Gastroesophageal sphincter (tissue), 4 donors: ENCODE data around the gene PLBD2. TPM values are rescaled to one million over a fixed set of nuclear protein-coding genes. Genes with fewer than 3 reads are reported as not detected.

Source experiments
- ATAC-seq: fragments of 150-250 bp; one replicate; pipeline ENCODE4 v1.9.1; 2016; ENCODE audit warnings: mild to moderate bottlenecking, moderate library complexity
- H3K27ac ChIP-seq, 4 donors: fragments of 200-600 bp; sonication (generic) in 3 of 4; 1 replicate in 3 of 4; 2 replicates in 1 of 4; pipeline ENCODE4 v1.5.1; 2016 to 2019
- H3K27me3 ChIP-seq: fragments of 200-600 bp; sonication (generic); one replicate; pipeline ENCODE4 v1.5.1; 2019
- H3K36me3 ChIP-seq, 2 donors: fragments of 200-600 bp; sonication (generic); one replicate each; pipeline ENCODE4 v1.5.1; 2019; ENCODE audit warnings: control low read depth in 1 of 2
- H3K4me1 ChIP-seq, 3 donors: fragments of 200-600 bp; sonication (generic); 1 replicate in 2 of 3; 2 replicates in 1 of 3; pipeline ENCODE4 v1.5.1; 2016 to 2019; ENCODE audit warnings: control low read depth in 2 of 3
- H3K4me3 ChIP-seq, 2 donors: fragments of 200-600 bp; sonication (generic); one replicate each; pipeline ENCODE4 v1.5.1; 2019; ENCODE audit warnings: mild to moderate bottlenecking in 1 of 2, moderate library complexity in 1 of 2
- H3K9me3 ChIP-seq, 3 donors: fragments of 200-600 bp; sonication (generic); one replicate each; pipeline ENCODE4 v1.5.1; 2017 to 2019; ENCODE audit warnings: control low read depth in 2 of 3
- CTCF ChIP-seq, 4 experiments: fragments of 200-600 bp in 2 of 4; fragments of 450-650 bp in 2 of 4; sonication (generic) in 1 of 4; IDR thresholded peaks; one replicate each; pipeline ENCODE4 v1.5.1; 2017 to 2019; ENCODE audit warnings: antibody characterized with exemption in 4 of 4, mild to moderate bottlenecking in 2 of 4, moderate library complexity in 2 of 4
- EP300 ChIP-seq: sonication (generic); formaldehyde crosslinking; IDR thresholded peaks from one replicate; pipeline ENCODE4 v1.6.1; 2017; ENCODE audit warnings: antibody characterized with exemption, mild to moderate bottlenecking
- POLR2A ChIP-seq, 2 donors: fragments of 450-650 bp; IDR thresholded peaks; one replicate each; pipeline ENCODE4 v1.6.1; 2017; ENCODE audit warnings: antibody characterized with exemption in 2 of 2, mild to moderate bottlenecking in 2 of 2, moderate library complexity in 1 of 2
- POLR2AphosphoS5 ChIP-seq: sonication (generic); formaldehyde crosslinking; IDR thresholded peaks from one replicate; pipeline ENCODE4 v1.6.1; 2017; ENCODE audit warnings: antibody characterized with exemption
- WGBS, 2 donors: methylation state at CpG; one replicate each; pipeline ENCODE4 v1.1.5; 2018; ENCODE audit warnings: low coverage in 1 of 2; 5-methylcytosine and 5-hydroxymethylcytosine counted together
- total RNA-seq, 4 donors: library from RNA; depleted of rRNA; stranded (reverse); fragments of >200 nt; gene quantifications; one replicate each; pipeline ENCODE4 v1.1.0, GENCODE V29; 2016

Gene PLBD2
- total RNA-seq, 4 donors from 2014 or later: 23.1 to 54.4 (median 31.3) TPM

GRCh38 chr12:113341535-113341934 is 16.9 kb upstream of the PLBD2 start:
- no peak overlapping the region for H3K4me3 ChIP-seq
- ATAC-seq: no peak
- H3K9me3 ChIP-seq: no peaks in the 10 kb centered on the region
- no peaks in the 10 kb centered on the region for H3K4me1 ChIP-seq
- TF ChIP-seq POLR2A (IDR thresholded peaks at IDR 0.05) (no peak), CTCF (IDR thresholded peaks at IDR 0.05) (no peak), POLR2AphosphoS5 (no peak), EP300 (no peak)
- WGBS, 2 donors: 87 to 88% methylated on average over 4 to 6 of the region's 6 CpGs
- H3K27me3 ChIP-seq: no peaks in the 10 kb centered on the region
- no peak overlapping the region for H3K27ac ChIP-seq
- no peaks in the 10 kb centered on the region for H3K36me3 ChIP-seq

GRCh38 chr12:113345318-113345717 is 13.1 kb upstream of the PLBD2 start:
- Histone ChIP-seq H3K4me1 (no peaks in the 10 kb centered on the region), H3K27me3 (peaks cover 5% of the 10 kb centered on the region), H3K36me3 (no peaks in the 10 kb centered on the region), H3K4me3 (no peak overlapping the region), H3K27ac (no peak overlapping the region), H3K9me3 (no peaks in the 10 kb centered on the region)
- WGBS, 2 donors: 97% methylated on average over 5 of the region's 6 CpGs; no CpG with 5 or more reads in 1 of the 2 donors
- TF ChIP-seq CTCF (IDR thresholded peaks at IDR 0.05) (no peak), POLR2AphosphoS5 (no peak), POLR2A (IDR thresholded peaks at IDR 0.05) (no peak), EP300 (no peak)
- ATAC-seq: no peak

- WGBS, 2 donors: 83% methylated on average over 5 of the region's 5 CpGs; no CpG with 5 or more reads in 1 of the 2 donors
- no peak for ATAC-seq
- TF ChIP-seq EP300 (no peak), POLR2AphosphoS5 (no peak), POLR2A (IDR thresholded peaks at IDR 0.05) (no peak), CTCF (IDR thresholded peaks at IDR 0.05) (no peak)
Observed at GRCh38 chr12:113346353-113346752, 12.0 kb upstream of the PLBD2 start.

GRCh38 chr12:113347107-113347506 is 11.3 kb upstream of the PLBD2 start:
- no peak for ATAC-seq
- Histone ChIP-seq H3K27ac (no peak overlapping the region), H3K36me3 (no peaks in the 10 kb centered on the region), H3K4me1 (no peaks in the 10 kb centered on the region), H3K9me3 (no peaks in the 10 kb centered on the region), H3K27me3 (peaks cover 7% of the 10 kb centered on the region), H3K4me3 (no peak overlapping the region)
- no peak for TF ChIP-seq POLR2A (IDR thresholded peaks at IDR 0.05)
- TF ChIP-seq CTCF (IDR thresholded peaks at IDR 0.05): no peak
- TF ChIP-seq POLR2AphosphoS5: no peak
- no peak for TF ChIP-seq EP300
- WGBS, 2 donors: 78 to 80% methylated on average over 1 to 2 of the region's 3 CpGs

More at GRCh38 chr12:113346353-113346752, 12.0 kb upstream of the PLBD2 start:
- H3K36me3 ChIP-seq: no peaks in the 10 kb centered on the region
- no peaks in the 10 kb centered on the region for H3K4me1 ChIP-seq
- H3K27ac ChIP-seq: no peak overlapping the region
- no peak overlapping the region for H3K4me3 ChIP-seq
- no peaks in the 10 kb centered on the region for H3K9me3 ChIP-seq
- peaks cover 7% of the 10 kb centered on the region for H3K27me3 ChIP-seq

- H3K9me3 ChIP-seq: no peaks in the 10 kb centered on the region
- H3K36me3 ChIP-seq: no peaks in the 10 kb centered on the region
- 18 to 73% methylated on average over 2 of the region's 2 CpGs for WGBS, 2 donors
- H3K4me3 ChIP-seq: no peak overlapping the region
- peaks cover 7% of the 10 kb centered on the region for H3K27me3 ChIP-seq
- ATAC-seq: no peak
- no peaks in the 10 kb centered on the region for H3K4me1 ChIP-seq
- TF ChIP-seq CTCF (IDR thresholded peaks at IDR 0.05) (no peak), POLR2A (IDR thresholded peaks at IDR 0.05) (no peak), EP300 (no peak), POLR2AphosphoS5 (no peak)
- H3K27ac ChIP-seq: no peak overlapping the region
Observed at GRCh38 chr12:113347892-113348291, 10.5 kb upstream of the PLBD2 start.
